Dermis blood vessel endothelial cell (primary cell): ENCODE measurements around the gene ASIC3. TPM values are rescaled to one million over a fixed set of nuclear protein-coding genes. Genes with fewer than 3 reads are reported as not detected.
"Not testable (repeated sequence)": the region's sequence is repeated elsewhere in the genome, so short reads cannot be mapped to it uniquely, and the experiment has no call there.

ENCODE experiments used
- DNase-seq: peaks from one replicate; pipeline ENCODE4 v3.0.0; 2010
- total RNA-seq: library from RNA; depleted of rRNA; stranded (reverse); fragments of >200 nt; gene quantifications from 2 replicates; pipeline ENCODE4 v1.2.3, GENCODE V29; 2014

The ASIC3 gene
- total RNA-seq, 1 donor from 2014 or later = not detected

DNA sequence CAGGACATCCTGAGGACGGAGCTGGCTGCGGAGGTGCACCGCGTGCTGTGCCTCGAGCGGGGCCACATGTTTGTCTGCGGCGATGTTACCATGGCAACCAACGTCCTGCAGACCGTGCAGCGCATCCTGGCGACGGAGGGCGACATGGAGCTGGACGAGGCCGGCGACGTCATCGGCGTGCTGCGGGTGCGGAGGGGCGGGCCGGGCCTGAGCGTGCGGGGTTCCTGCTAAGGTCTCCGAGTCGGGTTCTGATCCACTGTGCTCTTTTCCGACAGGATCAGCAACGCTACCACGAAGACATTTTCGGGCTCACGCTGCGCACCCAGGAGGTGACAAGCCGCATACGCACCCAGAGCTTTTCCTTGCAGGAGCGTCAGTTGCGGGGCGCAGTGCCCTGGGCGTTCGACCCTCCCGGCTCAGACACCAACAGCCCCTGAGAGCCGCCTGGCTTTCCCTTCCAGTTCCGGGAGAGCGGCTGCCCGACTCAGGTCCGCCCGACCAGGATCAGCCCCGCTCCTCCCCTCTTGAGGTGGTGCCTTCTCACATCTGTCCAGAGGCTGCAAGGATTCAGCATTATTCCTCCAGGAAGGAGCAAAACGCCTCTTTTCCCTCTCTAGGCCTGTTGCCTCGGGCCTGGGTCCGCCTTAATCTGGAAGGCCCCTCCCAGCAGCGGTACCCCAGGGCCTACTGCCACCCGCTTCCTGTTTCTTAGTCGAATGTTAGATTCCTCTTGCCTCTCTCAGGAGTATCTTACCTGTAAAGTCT, 34.4 kb upstream of the ASIC3 start:
- no peak for DNase-seq

GRCh38 chr7:151014950-151015349, 33.4 kb upstream of the ASIC3 start:
- no peak for DNase-seq

- DNase-seq = no peak
Measured at GRCh38 chr7:151015967-151016366, 32.4 kb upstream of the ASIC3 start.

GRCh38 chr7:151016505-151016904, 31.8 kb upstream of the ASIC3 start:
- DNase-seq = no peak

DNA sequence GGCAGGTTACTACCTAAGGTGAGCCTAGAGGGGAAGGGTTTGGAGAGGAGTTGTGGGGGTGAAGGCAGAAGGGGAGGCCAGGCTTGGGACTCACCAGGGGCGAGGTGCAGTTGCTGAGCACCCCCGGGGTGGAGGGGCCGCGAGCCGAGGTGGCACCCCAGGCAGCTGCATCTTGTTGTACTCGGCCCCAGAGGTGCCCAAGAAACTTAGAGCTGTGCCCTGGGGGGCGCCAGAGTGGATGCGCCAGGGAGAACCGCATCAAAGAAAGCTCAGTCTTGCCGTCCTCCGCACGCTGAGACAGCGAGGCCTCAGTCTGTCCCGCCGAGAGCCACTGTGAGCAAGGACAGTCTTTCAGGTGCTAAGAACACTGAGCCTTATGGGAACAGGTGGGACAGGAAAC, 31.4 kb upstream of the ASIC3 start:
- DNase-seq = no peak

DNA sequence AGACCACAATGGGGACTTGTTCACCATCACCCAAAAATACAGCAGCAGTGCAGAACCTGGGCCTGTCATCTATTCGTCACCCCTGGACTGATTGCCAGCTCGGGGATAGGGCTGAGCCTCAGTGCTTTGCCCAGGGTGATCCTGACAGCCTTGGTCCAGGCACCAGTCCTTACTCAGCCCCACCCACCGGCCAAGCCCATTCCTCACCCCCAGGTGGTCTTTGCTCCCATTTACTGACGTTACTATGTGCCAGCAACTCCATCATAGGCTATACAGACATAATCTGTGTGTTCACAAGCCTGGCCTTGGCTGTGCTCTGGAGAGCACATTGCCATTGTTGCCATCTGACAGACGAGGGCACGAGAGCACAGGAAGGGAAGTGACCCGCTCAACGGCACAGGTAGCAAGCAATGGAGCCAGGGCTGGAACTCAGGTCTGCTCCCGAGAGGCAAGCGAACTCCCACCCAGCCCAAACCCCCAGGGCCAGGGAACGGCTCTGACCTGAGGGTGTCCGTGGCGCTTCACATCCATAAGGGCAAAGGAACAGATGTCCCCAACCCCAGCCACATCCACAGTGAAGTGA, 30.9 kb upstream of the ASIC3 start:
- DNase-seq = no peak

- peak; percentile 72 for DNase-seq
Measured at GRCh38 chr7:151017953-151018420, 30.3 kb upstream of the ASIC3 start.

GRCh38 chr7:151018421-151019129, 29.8 kb upstream of the ASIC3 start:
- DNase-seq = no peak

GRCh38 chr7:151019130-151019447, 29.2 kb upstream of the ASIC3 start:
- peak; percentile 54 for DNase-seq

DNA sequence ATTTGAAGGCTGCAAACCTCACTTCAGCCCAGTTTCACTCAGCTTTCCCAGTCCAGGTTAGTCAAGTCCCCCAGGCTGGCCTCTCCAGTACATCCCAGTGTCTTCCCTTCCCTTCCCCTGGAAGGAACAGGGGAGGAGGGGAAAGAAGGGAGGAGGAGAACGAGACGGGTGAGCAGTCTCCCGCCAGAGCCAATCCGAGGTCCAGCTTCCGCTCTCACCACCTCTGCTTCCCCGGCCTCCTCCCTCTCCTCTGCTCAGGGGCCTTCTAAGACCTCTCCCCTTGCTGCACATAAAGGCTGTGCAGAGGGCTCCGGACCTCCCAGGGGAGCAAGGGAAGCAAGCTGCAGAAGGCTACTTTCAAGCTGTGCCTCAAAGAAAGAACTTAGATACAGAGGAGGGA, 28.1 kb upstream of the ASIC3 start:
- no peak for DNase-seq

- DNase-seq = no peak
Measured at GRCh38 chr7:151023232-151023631, 25.1 kb upstream of the ASIC3 start.

DNA sequence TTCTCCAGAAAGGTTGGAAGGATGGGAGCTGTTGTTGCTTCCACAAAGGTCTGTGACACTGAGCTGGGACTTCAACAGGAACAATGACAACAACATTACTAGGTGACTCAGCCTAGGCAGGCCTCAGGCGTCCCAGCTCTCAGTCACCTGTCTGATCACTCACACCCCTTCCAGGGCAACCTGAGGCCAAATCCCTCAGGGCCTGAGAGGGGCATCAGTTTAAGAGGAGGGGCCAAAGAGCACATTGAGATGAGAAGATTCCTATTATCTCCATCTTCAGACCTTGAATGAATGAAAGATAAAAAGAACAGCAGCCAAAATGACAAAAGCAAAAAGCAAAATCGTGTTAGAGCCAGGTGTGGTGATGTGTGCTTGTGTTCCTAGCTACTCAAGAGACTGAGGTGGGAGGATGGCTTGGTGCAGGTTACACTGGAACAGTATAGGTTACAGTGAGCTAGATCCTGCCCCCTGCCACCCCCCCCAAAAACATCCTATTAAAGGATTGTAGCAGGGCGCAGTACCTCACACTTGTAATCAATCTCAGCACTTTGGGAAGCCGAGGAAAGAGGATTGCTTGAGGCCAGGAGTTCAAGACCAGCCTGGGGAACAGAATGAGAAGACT, 23.8 kb upstream of the ASIC3 start, which contains the start of gene ATG9B:
ATG9B (minus strand) TSS at position 60 of the 622 bp plus-strand sequence. CDS start 71 bp downstream, outside the sequence.
- DNase-seq = no peak

DNA sequence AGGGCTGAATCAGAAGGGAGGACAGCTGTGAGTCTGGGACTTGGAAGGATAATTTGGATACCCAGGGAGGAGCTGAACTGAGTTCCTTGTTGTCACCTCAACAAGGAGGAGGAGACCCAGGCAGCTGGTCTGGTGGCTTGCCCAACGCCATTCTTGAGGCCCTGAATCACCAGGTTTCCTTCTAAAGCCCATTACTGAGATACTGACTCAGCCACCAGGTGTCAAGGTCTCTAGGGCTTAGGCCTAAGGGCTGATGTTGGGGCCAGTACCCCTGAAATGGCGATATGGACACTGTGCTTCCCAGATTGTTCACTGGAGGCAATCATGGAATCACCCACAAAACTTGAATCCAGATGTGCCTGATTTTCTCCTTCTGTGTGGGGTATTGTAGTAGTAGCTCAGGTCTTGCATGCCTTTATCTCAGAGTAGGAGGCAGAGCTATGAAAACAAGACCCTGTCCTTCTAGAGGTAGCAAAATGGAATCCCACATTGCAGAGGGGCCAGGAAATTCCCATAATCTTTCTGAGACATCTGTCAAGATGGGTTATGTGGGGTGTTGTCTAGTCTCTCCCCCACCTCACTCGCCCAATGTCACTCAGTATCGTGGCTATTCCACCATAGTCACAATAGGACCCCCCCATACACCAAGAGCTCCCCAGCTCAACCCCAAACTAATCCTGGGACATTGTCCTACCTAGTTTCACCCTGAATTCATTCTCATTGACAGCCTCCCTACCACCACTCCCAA, 22.2 kb upstream of the ASIC3 start:
- no peak for DNase-seq

DNA sequence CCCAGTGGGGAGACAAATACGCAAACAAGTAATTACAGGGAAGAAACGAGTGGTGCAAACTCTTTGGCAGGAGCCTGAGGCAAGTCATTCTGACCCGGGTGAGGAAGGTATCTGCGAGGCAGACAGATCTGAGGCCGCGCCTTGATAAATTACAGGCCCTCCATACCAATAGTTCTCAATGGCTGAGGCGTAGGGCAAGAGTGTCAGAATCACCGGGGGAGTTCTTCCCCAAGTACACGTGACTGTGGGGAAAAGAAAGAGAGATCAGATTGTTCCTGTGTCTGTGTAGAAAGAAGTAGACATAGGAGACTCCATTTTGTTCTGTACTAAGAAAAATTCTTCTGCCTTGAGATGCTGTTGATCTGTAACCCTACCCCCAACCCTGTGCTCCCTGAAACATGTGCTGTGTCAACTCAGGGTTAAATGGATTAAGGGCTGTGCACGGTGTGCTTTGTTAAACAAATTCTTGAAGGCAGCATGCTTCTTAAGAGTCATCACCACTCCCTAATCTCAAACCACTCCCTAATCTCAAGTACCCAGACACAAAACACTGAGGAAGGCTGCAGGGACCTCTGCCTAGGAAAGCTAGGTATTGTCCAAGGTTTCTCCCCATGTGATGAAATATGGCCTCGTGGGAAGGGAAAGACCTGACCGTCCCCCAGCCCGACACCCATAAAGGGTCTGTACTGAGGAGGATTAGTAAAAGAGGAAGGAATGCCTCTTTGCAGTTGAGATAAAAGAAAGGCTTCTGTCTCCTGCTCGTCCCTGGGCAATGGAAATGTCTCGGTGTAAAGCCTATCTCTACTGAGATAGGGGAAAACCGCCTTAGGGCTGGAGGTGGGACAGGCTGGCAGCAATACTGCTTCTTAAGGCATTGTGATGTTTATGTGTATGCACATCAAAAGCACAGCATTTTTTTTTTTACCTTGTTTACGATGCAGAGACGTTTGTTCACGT, 21.3 kb upstream of the ASIC3 start:
- DNase-seq = not testable (repeated sequence)

DNA sequence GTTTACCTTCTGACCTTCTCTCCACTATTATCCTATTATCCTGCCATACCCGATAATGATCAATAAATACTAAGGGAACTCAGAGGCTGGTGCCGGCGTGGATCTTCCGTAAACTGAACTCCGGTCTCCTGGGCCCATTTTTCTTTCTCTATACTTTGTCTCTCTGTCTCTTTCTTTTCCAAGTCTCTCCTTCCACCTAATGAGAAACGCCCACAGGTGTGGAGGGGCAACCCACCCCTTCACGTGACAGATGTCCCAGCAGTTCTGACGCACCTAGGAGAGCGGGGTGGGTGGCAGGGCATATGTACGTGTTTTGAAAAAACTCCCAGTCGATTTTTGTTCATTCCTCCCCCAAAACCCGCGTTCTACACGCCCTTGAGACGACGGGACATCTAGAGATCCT, 20.6 kb upstream of the ASIC3 start:
- not testable (repeated sequence) for DNase-seq

DNA sequence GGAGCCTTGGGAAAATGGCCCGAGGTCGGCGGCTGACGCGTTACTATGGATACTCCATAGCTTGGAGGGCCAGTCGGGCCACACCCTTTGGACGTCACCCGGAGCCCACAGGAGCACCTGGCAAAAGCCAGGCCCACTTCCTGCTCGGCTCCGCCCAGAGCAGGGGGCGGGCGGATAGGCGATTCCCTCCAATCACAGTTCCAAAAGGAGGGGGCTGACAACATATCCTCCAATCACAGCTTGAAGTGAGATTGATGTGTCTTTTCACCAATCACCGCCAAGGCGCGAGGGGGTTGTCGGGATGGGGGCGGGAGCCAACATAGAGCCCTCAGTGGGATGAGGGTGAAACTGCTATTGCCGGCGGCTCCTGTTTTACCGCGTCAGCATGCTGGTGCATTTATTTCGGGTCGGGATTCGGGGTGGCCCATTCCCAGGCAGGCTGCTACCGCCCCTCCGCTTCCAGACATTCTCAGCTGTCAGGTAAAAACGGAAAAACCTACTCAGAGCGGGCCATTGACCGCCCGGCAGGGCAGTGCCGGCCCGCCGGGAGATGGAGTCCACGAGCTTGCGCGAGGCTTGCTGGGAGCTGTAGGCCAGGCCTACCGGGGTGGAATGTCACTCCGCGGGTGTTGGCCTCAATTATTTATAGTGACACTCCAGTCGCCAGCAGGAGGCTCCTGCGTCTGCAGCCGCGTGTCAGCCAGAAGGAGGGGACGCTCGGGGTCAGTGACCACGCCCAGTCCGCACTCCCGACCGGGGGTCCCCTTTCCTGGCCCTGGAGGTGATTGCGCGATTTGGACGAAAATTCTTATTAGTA, 20.0 kb upstream of the ASIC3 start, which contains the start of gene ABCB8:
ABCB8 (plus strand) TSS at position 320 of the 817 bp plus-strand sequence; CDS start at position 386, 66 bp downstream.
- peak; percentile 99 for DNase-seq

DNA sequence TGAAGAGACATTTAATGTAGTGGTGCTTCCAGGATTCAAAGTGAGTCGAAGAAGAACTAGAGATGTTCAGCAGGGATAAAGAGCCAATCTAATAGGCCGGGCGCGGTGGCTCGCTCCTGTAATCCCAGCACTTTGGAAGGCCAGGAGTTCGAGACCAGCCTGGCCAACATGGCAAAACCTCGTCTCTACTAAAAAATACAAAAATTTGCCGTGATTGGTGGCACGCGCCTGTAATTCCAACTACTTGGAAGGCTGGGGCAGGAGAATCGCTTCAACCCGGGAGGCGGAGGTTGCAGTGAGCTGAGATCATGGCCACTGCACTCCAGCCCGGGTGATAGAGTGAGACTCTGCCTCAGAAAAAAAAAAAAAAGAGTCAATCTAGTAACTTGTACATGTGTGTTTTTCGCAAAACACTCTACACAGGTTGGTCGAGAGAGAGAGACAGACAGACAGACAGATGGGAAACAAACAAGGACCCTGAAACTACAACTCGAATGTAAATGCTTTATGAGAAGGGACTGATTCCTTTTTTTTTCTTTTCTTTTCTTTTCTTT, 19.3 kb upstream of the ASIC3 start:
- DNase-seq = no peak

- no peak for DNase-seq
Measured at GRCh38 chr7:151031011-151031410, 17.3 kb upstream of the ASIC3 start.

DNA sequence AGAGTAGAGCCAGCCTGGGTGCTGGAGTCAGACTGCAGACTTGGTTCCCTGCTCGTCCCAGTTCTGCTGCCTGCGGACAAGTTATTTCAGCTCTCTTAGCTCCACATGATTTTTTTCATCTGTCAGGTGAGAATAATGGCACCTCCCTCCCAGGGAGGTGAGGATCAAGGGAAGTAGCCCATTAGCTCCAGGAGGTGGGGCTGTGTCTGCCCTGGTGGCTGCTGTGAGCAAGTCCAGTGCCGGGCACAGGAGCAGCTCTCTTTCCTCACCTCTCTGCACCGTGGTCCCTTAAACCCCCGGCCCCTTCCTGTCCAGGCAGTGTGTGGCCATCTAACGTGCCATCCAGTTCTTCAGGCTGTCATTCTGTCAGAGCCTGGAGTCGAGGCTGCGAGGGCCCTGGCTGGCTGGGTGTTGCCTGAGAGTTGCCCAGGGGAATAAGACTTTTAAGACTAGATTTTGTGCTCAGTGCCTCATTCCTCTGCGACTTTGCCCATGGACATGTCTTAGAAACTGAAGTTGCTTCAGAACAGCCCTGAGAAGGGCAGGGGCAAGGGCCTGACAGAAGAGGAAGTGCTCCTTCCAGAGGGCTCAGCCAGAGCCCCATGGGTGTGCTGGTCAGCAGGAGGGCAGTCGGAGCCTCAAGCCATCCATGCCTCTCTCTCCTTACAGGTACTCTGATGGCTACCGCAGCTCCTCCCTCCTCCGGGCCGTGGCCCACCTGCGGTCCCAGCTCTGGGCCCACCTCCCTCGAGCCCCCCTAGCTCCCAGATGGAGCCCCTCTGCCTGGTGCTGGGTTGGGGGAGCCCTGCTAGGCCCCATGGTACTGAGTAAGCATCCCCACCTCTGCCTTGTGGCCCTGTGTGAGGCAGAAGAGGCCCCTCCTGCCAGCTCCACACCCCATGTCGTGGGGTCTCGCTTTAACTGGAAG, 15.1 kb upstream of the ASIC3 start:
- DNase-seq = no peak
